ENCODE data around the gene LAMA3. TPM values are rescaled to one million over a fixed set of nuclear protein-coding genes. Genes with fewer than 3 reads are reported as not detected.

The LAMA3 gene
- total and polyA plus RNA-seq, 4 donors, result 0.26 to 3.9 (median 0.37) TPM

DNA sequence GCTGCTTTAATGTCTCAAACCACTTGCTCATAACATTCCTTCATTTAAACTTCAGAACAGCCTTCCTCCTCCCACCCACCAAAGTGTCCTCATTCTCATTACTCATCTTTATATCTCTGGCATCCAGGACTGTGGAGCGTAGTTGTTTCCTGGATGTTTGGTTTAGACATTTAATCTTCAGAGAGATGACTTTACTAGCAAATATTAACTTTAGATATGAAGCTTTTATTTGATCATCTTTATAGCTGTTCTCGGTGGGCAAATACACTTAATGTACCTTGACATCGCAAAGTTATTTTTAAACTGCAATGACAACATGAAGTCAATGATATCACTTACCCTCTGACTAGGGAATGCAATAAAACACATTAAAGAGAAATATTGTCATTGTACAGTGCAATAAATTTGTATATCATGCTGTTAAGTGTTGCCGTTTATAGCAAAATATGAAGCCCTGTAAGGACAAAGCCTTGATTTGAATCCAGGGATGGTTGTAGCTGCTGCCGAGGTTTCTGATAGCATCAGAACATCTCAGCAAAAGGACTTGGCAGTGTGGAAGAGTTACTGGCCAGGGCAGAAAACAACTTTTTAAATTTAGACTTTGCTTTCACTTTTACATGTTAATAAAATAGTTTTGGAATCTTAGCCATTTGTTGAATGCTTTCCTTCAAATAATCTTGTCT is 4.6 kb upstream of the LAMA3 start:
- no peaks in the 10 kb centered on the region for H3K36me3 ChIP-seq (ENCODE audit: control insufficient read depth in 4 of 4, insufficient read depth in 3 of 4, low read depth in 1 of 4, low read length in 3 of 4)
- no peak overlapping the region for H3K9ac ChIP-seq (ENCODE audit: low read depth in 1 of 2, low read length in 2 of 2)
- DNase-seq (ENCODE audit: low spot score), result no peak
- no peak for TF ChIP-seq FOXA1 (IDR thresholded peaks at IDR 0.05)
- TF ChIP-seq, protein P1, sequence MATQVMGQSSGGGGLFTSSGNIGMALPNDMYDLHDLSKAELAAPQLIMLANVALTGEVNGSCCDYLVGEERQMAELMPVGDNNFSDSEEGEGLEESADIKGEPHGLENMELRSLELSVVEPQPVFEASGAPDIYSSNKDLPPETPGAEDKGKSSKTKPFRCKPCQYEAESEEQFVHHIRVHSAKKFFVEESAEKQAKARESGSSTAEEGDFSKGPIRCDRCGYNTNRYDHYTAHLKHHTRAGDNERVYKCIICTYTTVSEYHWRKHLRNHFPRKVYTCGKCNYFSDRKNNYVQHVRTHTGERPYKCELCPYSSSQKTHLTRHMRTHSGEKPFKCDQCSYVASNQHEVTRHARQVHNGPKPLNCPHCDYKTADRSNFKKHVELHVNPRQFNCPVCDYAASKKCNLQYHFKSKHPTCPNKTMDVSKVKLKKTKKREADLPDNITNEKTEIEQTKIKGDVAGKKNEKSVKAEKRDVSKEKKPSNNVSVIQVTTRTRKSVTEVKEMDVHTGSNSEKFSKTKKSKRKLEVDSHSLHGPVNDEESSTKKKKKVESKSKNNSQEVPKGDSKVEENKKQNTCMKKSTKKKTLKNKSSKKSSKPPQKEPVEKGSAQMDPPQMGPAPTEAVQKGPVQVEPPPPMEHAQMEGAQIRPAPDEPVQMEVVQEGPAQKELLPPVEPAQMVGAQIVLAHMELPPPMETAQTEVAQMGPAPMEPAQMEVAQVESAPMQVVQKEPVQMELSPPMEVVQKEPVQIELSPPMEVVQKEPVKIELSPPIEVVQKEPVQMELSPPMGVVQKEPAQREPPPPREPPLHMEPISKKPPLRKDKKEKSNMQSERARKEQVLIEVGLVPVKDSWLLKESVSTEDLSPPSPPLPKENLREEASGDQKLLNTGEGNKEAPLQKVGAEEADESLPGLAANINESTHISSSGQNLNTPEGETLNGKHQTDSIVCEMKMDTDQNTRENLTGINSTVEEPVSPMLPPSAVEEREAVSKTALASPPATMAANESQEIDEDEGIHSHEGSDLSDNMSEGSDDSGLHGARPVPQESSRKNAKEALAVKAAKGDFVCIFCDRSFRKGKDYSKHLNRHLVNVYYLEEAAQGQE (IDR thresholded peaks at IDR 0.05), result no peak
- TF ChIP-seq HNF4G (IDR thresholded peaks at IDR 0.05), result no peak
- TF ChIP-seq, protein P2, sequence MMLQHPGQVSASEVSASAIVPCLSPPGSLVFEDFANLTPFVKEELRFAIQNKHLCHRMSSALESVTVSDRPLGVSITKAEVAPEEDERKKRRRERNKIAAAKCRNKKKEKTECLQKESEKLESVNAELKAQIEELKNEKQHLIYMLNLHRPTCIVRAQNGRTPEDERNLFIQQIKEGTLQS (IDR thresholded peaks at IDR 0.05), result no peak
- TF ChIP-seq, protein P3, sequence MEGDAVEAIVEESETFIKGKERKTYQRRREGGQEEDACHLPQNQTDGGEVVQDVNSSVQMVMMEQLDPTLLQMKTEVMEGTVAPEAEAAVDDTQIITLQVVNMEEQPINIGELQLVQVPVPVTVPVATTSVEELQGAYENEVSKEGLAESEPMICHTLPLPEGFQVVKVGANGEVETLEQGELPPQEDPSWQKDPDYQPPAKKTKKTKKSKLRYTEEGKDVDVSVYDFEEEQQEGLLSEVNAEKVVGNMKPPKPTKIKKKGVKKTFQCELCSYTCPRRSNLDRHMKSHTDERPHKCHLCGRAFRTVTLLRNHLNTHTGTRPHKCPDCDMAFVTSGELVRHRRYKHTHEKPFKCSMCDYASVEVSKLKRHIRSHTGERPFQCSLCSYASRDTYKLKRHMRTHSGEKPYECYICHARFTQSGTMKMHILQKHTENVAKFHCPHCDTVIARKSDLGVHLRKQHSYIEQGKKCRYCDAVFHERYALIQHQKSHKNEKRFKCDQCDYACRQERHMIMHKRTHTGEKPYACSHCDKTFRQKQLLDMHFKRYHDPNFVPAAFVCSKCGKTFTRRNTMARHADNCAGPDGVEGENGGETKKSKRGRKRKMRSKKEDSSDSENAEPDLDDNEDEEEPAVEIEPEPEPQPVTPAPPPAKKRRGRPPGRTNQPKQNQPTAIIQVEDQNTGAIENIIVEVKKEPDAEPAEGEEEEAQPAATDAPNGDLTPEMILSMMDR (IDR thresholded peaks at IDR 0.05; ENCODE audit: low read depth, low read length, missing input control), result no peak
- TF ChIP-seq FOXA2 (IDR thresholded peaks at IDR 0.05), result no peak
- no peak for TF ChIP-seq EGR1 (IDR thresholded peaks at IDR 0.05; ENCODE audit: low read depth in 2 of 2)
- no peak for TF ChIP-seq JUND (IDR thresholded peaks at IDR 0.05)
- no peak for TF ChIP-seq RAD21 (IDR thresholded peaks at IDR 0.05)
- TF ChIP-seq, protein P4, sequence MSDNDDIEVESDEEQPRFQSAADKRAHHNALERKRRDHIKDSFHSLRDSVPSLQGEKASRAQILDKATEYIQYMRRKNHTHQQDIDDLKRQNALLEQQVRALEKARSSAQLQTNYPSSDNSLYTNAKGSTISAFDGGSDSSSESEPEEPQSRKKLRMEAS (IDR thresholded peaks at IDR 0.05), result no peak
- TF ChIP-seq RXRA (IDR thresholded peaks at IDR 0.05), result no peak
- TF ChIP-seq NR2F2 (IDR thresholded peaks at IDR 0.05), result no peak
- TF ChIP-seq GABPA (IDR thresholded peaks at IDR 0.05 in 1 of 2, conservative IDR thresholded peaks at IDR 0.05 in 1 of 2), result no peak
- TF ChIP-seq, protein P5, sequence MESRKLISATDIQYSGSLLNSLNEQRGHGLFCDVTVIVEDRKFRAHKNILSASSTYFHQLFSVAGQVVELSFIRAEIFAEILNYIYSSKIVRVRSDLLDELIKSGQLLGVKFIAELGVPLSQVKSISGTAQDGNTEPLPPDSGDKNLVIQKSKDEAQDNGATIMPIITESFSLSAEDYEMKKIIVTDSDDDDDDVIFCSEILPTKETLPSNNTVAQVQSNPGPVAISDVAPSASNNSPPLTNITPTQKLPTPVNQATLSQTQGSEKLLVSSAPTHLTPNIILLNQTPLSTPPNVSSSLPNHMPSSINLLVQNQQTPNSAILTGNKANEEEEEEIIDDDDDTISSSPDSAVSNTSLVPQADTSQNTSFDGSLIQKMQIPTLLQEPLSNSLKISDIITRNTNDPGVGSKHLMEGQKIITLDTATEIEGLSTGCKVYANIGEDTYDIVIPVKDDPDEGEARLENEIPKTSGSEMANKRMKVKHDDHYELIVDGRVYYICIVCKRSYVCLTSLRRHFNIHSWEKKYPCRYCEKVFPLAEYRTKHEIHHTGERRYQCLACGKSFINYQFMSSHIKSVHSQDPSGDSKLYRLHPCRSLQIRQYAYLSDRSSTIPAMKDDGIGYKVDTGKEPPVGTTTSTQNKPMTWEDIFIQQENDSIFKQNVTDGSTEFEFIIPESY (IDR thresholded peaks at IDR 0.05), result no peak
- TF ChIP-seq TAF1 (conservative IDR thresholded peaks at IDR 0.05), result no peak
- TF ChIP-seq YY1 (IDR thresholded peaks at IDR 0.05), result no peak
- no peak for TF ChIP-seq SP1 (IDR thresholded peaks at IDR 0.05)
- peaks cover 0 to 7% (median 2%) of the 10 kb centered on the region in 4 donors for H3K27me3 ChIP-seq (ENCODE audit: control insufficient read depth in 4 of 4, insufficient read depth in 4 of 4, low read length in 3 of 4)
- no peak overlapping the region for H3K4me3 ChIP-seq (ENCODE audit: low read depth in 1 of 3, low read length in 3 of 3)
- H3K4me1 ChIP-seq (ENCODE audit: control insufficient read depth in 4 of 4, insufficient read depth in 4 of 4, low read length in 3 of 4), result peaks cover 4 to 12% (median 8%) of the 10 kb centered on the region in 4 donors
- WGBS, result 47% methylated on average over 5 of the region's 5 CpGs
- no peak overlapping the region for H3K27ac ChIP-seq (ENCODE audit: low read depth in 1 of 2, low read length in 2 of 2)
- H3K9me3 ChIP-seq (ENCODE audit: control insufficient read depth in 4 of 4, low read length in 3 of 4), result no peaks in the 10 kb centered on the region
